Esophagus squamous epithelium (tissue), 5 donors: ENCODE results near the gene CCNY. TPM values are rescaled to one million over a fixed set of nuclear protein-coding genes. Genes with fewer than 3 reads are reported as not detected.
"Not testable (repeated sequence)": the region's sequence is repeated elsewhere in the genome, so short reads cannot be mapped to it uniquely, and the experiment has no call there.

Experiments
- DNase-seq: peaks from one replicate; lab custom pipeline; 2025; lab: John Stamatoyannopoulos, UW
- H3K27ac ChIP-seq, 4 donors: fragments of 200-600 bp; sonication (generic); one replicate each; pipeline ENCODE4 v1.5.1; 2016 to 2019; ENCODE audit warnings: mild to moderate bottlenecking in 1 of 4
- H3K27me3 ChIP-seq, 4 donors: fragments of 200-600 bp; sonication (generic); 1 replicate in 3 of 4; 2 replicates in 1 of 4; pipeline versions ENCODE4 v1.5.1 to v1.6.0; 2017 to 2021; ENCODE audit warnings: antibody characterized with exemption in 1 of 4
- H3K36me3 ChIP-seq, 3 donors: fragments of 200-600 bp; sonication (generic); one replicate each; pipeline ENCODE4 v1.5.1; 2016 to 2019
- H3K4me1 ChIP-seq, 3 donors: fragments of 200-600 bp; sonication (generic); one replicate each; pipeline ENCODE4 v1.5.1; 2017 to 2019
- H3K4me3 ChIP-seq, 4 donors: fragments of 200-600 bp; sonication (generic); 1 replicate in 3 of 4; 2 replicates in 1 of 4; pipeline ENCODE4 v1.5.1; 2016 to 2019; ENCODE audit warnings: mild to moderate bottlenecking in 2 of 4, moderate library complexity in 1 of 4
- H3K9me3 ChIP-seq, 3 donors: fragments of 200-600 bp; sonication (generic); one replicate each; pipeline ENCODE4 v1.5.1; 2016 to 2019
- POLR2A ChIP-seq, 4 donors: fragments of 450-650 bp; IDR thresholded peaks; one replicate each; pipeline ENCODE4 v1.6.1; 2017; ENCODE audit warnings: antibody characterized with exemption in 4 of 4, mild to moderate bottlenecking in 4 of 4, moderate library complexity in 3 of 4
- WGBS, 2 donors: methylation state at CpG; one replicate each; pipeline ENCODE4 v1.1.5; 2018; 5-methylcytosine and 5-hydroxymethylcytosine counted together
- intact Hi-C: fragments of 100-400 bp; cut with DNase I; formaldehyde crosslinking; loops from one replicate; pipeline ENCODE4 v1.15.0; 2022
- total RNA-seq, 4 donors: library from RNA; depleted of rRNA; stranded (reverse); fragments of >200 nt; gene quantifications; one replicate each; pipeline ENCODE4 v1.1.0, GENCODE V29; 2016
- TF ChIP-seq, protein P1 (sequence below), 6 experiments: fragments of 450-650 bp in 4 of 6; fragments of 200-600 bp in 2 of 6; sonication (generic) in 2 of 6; IDR thresholded peaks; one replicate each; pipeline ENCODE4 v1.5.1; 2016 to 2019; ENCODE audit warnings: antibody characterized with exemption in 6 of 6, mild to moderate bottlenecking in 4 of 6, moderate library complexity in 4 of 6
- donor health status: DM: yes; HTN: yes; CAD: no.

CCNY gene
- total RNA-seq, 4 donors from 2014 or later, result 24.1 to 41.5 (median 30.4) TPM

DNA sequence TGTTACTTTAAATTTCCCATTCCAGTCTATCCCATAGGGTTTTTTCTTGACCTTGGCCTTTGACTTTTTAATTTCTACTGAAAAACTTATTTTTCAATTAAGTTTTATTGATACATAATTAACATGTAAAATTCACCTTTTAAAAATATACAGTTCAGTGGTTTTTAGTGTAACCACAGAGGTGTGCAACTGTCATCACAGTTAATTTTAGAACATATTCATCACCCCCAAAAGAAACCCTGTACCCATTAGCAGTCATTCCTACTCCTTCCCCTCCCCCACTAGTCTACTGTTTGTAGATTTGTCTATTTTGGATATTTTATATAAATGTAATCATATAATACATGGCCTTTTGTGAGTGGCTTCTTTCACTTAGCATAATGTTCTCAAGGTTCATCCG is 172.3 kb downstream of the CCNY start:
- no peaks in the 10 kb centered on the region for H3K4me1 ChIP-seq
- TF ChIP-seq, protein P1, sequence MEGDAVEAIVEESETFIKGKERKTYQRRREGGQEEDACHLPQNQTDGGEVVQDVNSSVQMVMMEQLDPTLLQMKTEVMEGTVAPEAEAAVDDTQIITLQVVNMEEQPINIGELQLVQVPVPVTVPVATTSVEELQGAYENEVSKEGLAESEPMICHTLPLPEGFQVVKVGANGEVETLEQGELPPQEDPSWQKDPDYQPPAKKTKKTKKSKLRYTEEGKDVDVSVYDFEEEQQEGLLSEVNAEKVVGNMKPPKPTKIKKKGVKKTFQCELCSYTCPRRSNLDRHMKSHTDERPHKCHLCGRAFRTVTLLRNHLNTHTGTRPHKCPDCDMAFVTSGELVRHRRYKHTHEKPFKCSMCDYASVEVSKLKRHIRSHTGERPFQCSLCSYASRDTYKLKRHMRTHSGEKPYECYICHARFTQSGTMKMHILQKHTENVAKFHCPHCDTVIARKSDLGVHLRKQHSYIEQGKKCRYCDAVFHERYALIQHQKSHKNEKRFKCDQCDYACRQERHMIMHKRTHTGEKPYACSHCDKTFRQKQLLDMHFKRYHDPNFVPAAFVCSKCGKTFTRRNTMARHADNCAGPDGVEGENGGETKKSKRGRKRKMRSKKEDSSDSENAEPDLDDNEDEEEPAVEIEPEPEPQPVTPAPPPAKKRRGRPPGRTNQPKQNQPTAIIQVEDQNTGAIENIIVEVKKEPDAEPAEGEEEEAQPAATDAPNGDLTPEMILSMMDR (IDR thresholded peaks at IDR 0.05), result no peak
- TF ChIP-seq POLR2A (IDR thresholded peaks at IDR 0.05), result no peak
- H3K9me3 ChIP-seq, result no peaks in the 10 kb centered on the region
- H3K27ac ChIP-seq, result no peak overlapping the region
- WGBS, 2 donors, result 92 to 93% methylated on average over 1 of the region's 1 CpG
- H3K4me3 ChIP-seq, result no peak overlapping the region
- H3K27me3 ChIP-seq, result no peaks in the 10 kb centered on the region
- DNase-seq, result no peak
- H3K36me3 ChIP-seq, result peaks cover 0 to 10% (median 0%) of the 10 kb centered on the region in 3 donors
- intact Hi-C loops, result no loop called here

DNA sequence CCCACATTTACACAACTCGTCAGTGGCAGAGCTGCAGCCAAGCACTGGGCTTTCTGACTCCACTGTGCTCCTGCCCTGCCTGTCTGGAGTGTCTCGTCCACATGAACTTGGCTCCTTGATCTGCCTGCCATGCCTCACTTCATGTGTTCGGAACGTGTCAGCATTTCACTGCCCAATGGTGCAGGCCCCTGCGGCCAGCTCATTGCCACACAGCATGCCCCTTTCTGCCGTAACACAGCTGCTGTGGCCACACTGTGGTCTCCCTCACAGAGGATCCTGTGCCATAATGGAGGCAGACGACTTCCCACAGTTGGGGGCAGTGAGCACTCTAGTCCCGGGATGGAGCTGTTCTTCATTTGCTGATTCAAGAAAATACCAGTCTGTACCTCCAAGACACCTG is 174.6 kb downstream of the CCNY start:
- no peak overlapping the region for H3K27ac ChIP-seq
- intact Hi-C loops, result no loop called here
- H3K27me3 ChIP-seq, result no peaks in the 10 kb centered on the region
- 89 to 90% methylated on average over 6 to 8 of the region's 8 CpGs for WGBS, 2 donors
- peaks cover 0 to 9% (median 0%) of the 10 kb centered on the region in 3 donors for H3K4me1 ChIP-seq
- peaks cover 0 to 10% (median 0%) of the 10 kb centered on the region in 3 donors for H3K36me3 ChIP-seq
- no peak for DNase-seq
- TF ChIP-seq, protein P1 (IDR thresholded peaks at IDR 0.05), result no peak
- TF ChIP-seq POLR2A (IDR thresholded peaks at IDR 0.05), result no peak
- no peaks in the 10 kb centered on the region for H3K9me3 ChIP-seq
- H3K4me3 ChIP-seq, result no peak overlapping the region

DNA sequence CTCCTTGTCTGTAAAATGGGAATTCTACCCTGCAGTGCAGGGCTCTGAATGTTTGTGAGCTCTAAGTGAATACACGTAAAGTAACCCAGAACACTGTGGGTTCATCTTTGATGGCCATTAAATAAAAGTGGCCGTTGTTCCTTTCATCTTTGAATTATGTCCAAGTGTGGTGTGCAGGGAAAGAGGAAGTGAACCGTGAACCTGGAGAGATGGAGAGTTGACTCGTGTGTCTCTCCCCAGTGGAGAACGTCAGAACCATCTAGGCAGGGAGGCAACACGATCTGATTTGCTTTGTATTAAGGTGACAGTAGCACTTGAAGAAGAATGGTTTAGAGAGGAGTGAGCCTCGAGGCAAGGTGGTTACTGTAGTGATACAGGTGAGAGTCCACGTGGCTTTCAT is 175.3 kb downstream of the CCNY start:
- Histone ChIP-seq H3K9me3 (no peaks in the 10 kb centered on the region), H3K36me3 (peaks cover 0 to 10% (median 0%) of the 10 kb centered on the region in 3 donors), H3K27ac (no peak overlapping the region), H3K4me3 (no peak overlapping the region), H3K27me3 (no peaks in the 10 kb centered on the region), H3K4me1 (peaks cover 0 to 14% (median 0%) of the 10 kb centered on the region in 3 donors)
- WGBS, 2 donors, result 87 to 90% methylated on average over 8 of the region's 8 CpGs
- intact Hi-C loops, result no loop called here
- TF ChIP-seq, protein P1 (IDR thresholded peaks at IDR 0.05), result no peak
- no peak for TF ChIP-seq POLR2A (IDR thresholded peaks at IDR 0.05)
- DNase-seq, result no peak

DNA sequence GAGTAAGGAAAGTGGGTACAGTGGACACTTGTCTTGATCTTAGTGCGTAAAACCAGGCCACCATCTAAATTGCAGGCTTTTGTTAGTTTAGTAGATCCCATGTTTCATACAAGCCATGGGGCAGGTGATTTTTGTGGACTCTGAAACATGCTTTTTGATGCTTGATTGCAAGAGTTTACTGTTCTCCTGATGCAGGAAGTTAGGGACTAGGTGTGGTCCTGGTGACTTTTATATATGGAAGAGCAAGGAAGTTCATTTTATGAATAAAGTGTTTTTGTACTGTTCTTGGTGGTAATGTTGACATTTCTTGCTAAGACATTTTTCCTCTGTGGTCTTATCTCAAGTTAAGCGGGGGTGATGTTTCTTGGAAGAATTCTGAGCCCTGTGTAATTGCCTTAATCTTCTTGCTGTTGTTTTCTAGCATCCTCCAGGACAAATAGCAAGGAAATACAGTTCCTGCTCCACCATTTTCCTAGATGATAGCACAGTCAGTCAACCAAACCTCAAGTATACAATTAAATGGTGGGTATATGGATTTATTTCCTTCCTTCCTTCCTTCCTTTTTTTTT is 179.9 kb downstream of the CCNY start:
- Histone ChIP-seq H3K36me3 (peaks cover 0 to 2% (median 0%) of the 10 kb centered on the region in 3 donors), H3K27me3 (no peaks in the 10 kb centered on the region), H3K9me3 (no peaks in the 10 kb centered on the region), H3K4me3 (no peak overlapping the region), H3K4me1 (peaks cover 0 to 14% (median 0%) of the 10 kb centered on the region in 3 donors), H3K27ac (no peak overlapping the region)
- intact Hi-C loops, result no loop called here
- no peak for TF ChIP-seq POLR2A (IDR thresholded peaks at IDR 0.05)
- TF ChIP-seq, protein P1 (IDR thresholded peaks at IDR 0.05), result no peak
- DNase-seq, result no peak
- 96 to 98% methylated on average over 2 of the region's 2 CpGs for WGBS, 2 donors

DNA sequence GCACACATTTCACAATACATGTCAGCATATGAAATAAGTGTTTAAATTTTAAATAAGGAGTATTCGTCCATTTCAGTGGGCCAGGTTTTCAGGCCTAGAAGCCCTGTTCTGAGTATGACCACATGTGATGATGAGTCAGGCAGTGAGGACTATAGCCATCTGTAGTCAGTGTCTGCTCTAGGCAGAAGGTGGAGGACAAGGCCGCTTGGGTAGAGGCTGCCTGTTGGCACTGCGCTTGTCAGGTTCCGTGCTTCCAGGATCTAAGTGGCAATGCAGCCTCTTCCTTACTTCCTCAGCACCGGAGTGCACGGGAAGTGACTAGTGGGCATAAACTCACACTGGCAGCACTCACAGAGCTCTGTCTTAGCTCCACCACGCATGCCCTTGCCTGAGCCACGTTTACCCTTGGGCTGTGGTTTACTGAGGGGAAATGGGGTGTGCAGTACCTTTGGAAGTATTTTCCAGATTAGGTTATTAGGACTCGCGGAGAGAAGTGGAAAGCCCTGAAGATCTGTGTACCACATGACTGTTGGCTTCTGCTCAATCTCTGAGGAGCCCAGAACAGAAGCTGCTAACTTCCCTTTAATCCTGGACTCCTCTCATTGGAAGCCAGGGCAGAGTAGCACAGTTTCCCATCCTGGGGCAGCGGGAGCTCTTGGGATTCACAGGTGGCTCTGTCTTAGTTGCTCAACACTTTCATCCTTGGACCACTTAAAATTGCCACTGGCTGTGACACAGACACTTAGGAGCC is 181.3 kb downstream of the CCNY start:
- Histone ChIP-seq H3K9me3 (no peaks in the 10 kb centered on the region), H3K27me3 (no peaks in the 10 kb centered on the region), H3K27ac (peak overlapping the region in 1 of 4 donors; percentile 37), H3K4me3 (no peak overlapping the region), H3K36me3 (no peaks in the 10 kb centered on the region), H3K4me1 (peaks cover 0 to 14% (median 0%) of the 10 kb centered on the region in 3 donors)
- no peak for DNase-seq
- no peak for TF ChIP-seq POLR2A (IDR thresholded peaks at IDR 0.05)
- TF ChIP-seq, protein P1 (IDR thresholded peaks at IDR 0.05), result no peak
- 64 to 77% methylated on average over 11 of the region's 11 CpGs for WGBS, 2 donors
- intact Hi-C loops, result no loop called here

DNA sequence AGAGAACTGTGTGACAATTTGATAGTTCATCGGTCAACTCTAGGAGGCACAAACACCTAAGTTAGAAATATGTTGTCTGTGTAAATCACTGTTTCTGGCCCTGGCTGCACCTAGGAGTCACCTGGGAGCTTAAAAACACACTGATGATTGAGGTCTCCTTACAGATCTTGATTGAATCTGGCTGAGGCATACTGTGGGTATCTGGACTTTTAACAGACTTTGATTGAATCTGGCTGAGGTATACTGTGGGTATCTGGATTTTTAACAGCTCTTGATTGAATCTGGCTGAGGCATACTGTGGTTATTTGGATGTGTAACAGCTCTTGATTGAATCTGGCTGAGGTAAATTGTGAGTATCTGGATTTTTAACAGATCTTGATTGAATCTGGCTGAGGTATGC is 181.9 kb downstream of the CCNY start:
- 78 to 100% methylated on average over 1 of the region's 1 CpG for WGBS, 2 donors
- peaks cover 0 to 14% (median 4%) of the 10 kb centered on the region in 3 donors for H3K4me1 ChIP-seq
- H3K36me3 ChIP-seq, H3K4me3 ChIP-seq, H3K27ac ChIP-seq, H3K9me3 ChIP-seq, intact Hi-C loops, H3K27me3 ChIP-seq, DNase-seq: not testable (repeated sequence)
